Parathyroid adenoma (tissue), 2 donors: ENCODE measurements around the gene TOB2.

Experiments used
- H2AFZ ChIP-seq: fragments of 300-600 bp; sonication (generic); one replicate; pipeline ENCODE4 v1.7.0; 2017; ENCODE audit warnings: antibody characterized with exemption, mild to moderate bottlenecking
- H3K27ac ChIP-seq: fragments of 300-600 bp; sonication (generic); one replicate; pipeline ENCODE4 v1.7.0; 2017
- H3K27me3 ChIP-seq: fragments of 300-600 bp; sonication (generic); one replicate; pipeline ENCODE4 v1.7.0; 2017; ENCODE audit warnings: low read length; ENCODE audit not compliant: control insufficient read depth, insufficient read depth
- H3K36me3 ChIP-seq: fragments of 300-600 bp; sonication (generic); one replicate; pipeline ENCODE4 v1.7.0; 2017; ENCODE audit warnings: low read length; ENCODE audit not compliant: control insufficient read depth, insufficient read depth
- H3K4me1 ChIP-seq: fragments of 300-600 bp; sonication (generic); one replicate; pipeline ENCODE4 v1.7.0; 2017; ENCODE audit warnings: control low read depth
- H3K4me2 ChIP-seq: fragments of 300-600 bp; sonication (generic); one replicate; pipeline ENCODE4 v1.7.0; 2017; ENCODE audit warnings: low read length
- H3K4me3 ChIP-seq: fragments of 300-600 bp; sonication (generic); one replicate; pipeline ENCODE4 v1.7.0; 2017; ENCODE audit warnings: low read depth, low read length
- H3K79me2 ChIP-seq: fragments of 300-600 bp; sonication (generic); one replicate; pipeline ENCODE4 v1.7.0; 2017; ENCODE audit warnings: control low read depth
- H3K9ac ChIP-seq: fragments of 300-600 bp; sonication (generic); one replicate; pipeline ENCODE4 v1.7.0; 2017; ENCODE audit warnings: mild to moderate bottlenecking
- H3K9me3 ChIP-seq: fragments of 300-600 bp; sonication (generic); one replicate; pipeline ENCODE4 v1.7.0; 2017; ENCODE audit warnings: low read length; ENCODE audit not compliant: control insufficient read depth
- CTCF ChIP-seq: fragments of 300-600 bp; sonication (generic); IDR thresholded peaks from one replicate; pipeline ENCODE4 v1.7.0; 2017; ENCODE audit warnings: antibody characterized with exemption, mild to moderate bottlenecking
- donor health status: primary hyperparathyroidism.

Gene TOB2

GRCh38 chr22:41398921-41399320 is 47.7 kb downstream of the TOB2 start:
- H3K27ac ChIP-seq, result no peak overlapping the region
- H3K4me1 ChIP-seq, result peaks cover 7% of the 10 kb centered on the region
- H3K36me3 ChIP-seq, result no peaks in the 10 kb centered on the region
- H2AFZ ChIP-seq, result no peak overlapping the region
- H3K9me3 ChIP-seq, result no peaks in the 10 kb centered on the region
- H3K27me3 ChIP-seq, result no peaks in the 10 kb centered on the region
- H3K9ac ChIP-seq, result no peak overlapping the region
- no peaks in the 10 kb centered on the region for H3K79me2 ChIP-seq
- H3K4me2 ChIP-seq, result no peak overlapping the region
- TF ChIP-seq CTCF, result no peak
- H3K4me3 ChIP-seq, result no peak overlapping the region

DNA sequence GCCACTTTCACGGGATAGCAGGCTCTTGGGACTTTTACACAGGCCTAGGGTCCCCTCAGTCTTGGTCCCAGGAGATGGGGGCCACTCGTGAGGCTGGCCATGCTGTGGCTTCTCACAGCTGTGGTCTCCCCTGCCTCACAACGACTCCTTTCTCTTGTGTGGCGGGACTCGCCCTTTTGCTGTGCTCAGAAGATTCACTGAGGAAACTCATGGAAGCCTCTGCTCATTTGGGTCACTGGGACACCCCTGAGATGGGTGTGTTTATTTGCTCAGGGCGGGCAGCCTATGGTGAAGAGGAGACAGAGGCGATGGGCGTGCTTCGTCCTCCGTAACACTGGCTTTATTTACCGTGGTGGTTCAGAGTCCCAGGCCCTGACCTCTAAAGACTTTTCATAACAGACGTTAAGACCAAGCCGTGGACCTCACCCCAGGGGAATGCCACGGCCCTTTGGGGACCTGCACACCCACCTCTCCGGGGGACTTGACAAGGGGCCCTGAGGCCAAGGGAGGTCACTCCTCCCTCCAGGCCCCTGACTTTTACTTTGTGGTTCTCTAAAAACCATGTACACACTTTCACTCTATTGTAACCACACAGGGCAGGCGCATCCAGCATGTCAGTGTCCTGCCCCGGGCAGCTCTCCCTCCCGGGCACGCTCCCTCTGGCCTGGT is 49.3 kb downstream of the TOB2 start:
- Histone ChIP-seq H2AFZ (no peak overlapping the region), H3K4me3 (no peak overlapping the region), H3K27ac (no peak overlapping the region), H3K4me1 (peaks cover under 1% of the 10 kb centered on the region), H3K27me3 (no peaks in the 10 kb centered on the region), H3K36me3 (no peaks in the 10 kb centered on the region), H3K9ac (no peak overlapping the region), H3K79me2 (no peaks in the 10 kb centered on the region), H3K9me3 (no peaks in the 10 kb centered on the region), H3K4me2 (no peak overlapping the region)
- no peak for TF ChIP-seq CTCF

DNA sequence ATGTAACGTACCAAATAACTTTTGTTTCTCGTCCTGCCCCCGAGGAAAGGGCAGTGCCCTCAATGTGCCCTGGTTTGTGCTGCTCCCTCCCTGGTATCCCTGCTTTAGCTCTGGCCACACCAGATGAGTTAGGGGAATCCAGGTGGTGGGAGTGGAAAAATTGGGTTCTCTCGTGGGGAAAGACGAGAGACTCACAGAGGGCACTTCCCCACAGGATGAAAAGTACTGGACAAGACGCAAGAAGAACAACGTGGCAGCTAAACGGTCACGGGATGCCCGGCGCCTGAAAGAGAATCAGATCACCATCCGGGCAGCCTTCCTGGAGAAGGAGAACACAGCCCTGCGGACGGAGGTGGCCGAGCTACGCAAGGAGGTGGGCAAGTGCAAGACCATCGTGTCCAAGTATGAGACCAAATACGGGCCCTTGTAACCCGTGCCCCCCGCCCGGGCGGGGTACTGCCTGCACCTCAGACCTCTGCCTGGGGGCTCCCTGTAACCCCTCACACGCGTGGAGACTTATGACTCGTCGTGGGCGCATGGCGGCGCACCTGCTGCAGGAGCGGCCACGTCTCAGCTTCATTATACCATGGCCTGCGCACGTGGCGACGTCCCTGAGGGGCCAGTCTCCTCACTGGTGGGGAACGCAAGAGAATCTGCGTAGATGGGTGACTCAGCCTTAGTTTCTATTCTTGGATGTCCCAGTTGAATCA is 50.9 kb downstream of the TOB2 start:
- Histone ChIP-seq H3K9ac (no peak overlapping the region), H3K4me2 (no peak overlapping the region), H3K79me2 (no peaks in the 10 kb centered on the region), H3K4me3 (no peak overlapping the region), H3K36me3 (no peaks in the 10 kb centered on the region), H3K27ac (no peak overlapping the region), H3K4me1 (no peaks in the 10 kb centered on the region), H3K9me3 (no peaks in the 10 kb centered on the region), H3K27me3 (no peaks in the 10 kb centered on the region), H2AFZ (no peak overlapping the region)
- no peak for TF ChIP-seq CTCF

GRCh38 chr22:41394012-41394356 is 52.6 kb downstream of the TOB2 start:
- Histone ChIP-seq H2AFZ (no peak overlapping the region), H3K9me3 (no peaks in the 10 kb centered on the region), H3K27ac (no peak overlapping the region), H3K4me1 (no peaks in the 10 kb centered on the region), H3K79me2 (no peaks in the 10 kb centered on the region), H3K9ac (no peak overlapping the region), H3K36me3 (no peaks in the 10 kb centered on the region), H3K4me3 (no peak overlapping the region), H3K4me2 (no peak overlapping the region), H3K27me3 (no peaks in the 10 kb centered on the region)
- TF ChIP-seq CTCF, result no peak

- no peak overlapping the region for H3K27ac ChIP-seq
- no peak overlapping the region for H3K4me2 ChIP-seq
- no peak for TF ChIP-seq CTCF
- no peak overlapping the region for H2AFZ ChIP-seq
- no peaks in the 10 kb centered on the region for H3K36me3 ChIP-seq
- no peaks in the 10 kb centered on the region for H3K79me2 ChIP-seq
- H3K4me1 ChIP-seq, result peaks cover 7% of the 10 kb centered on the region
- no peaks in the 10 kb centered on the region for H3K27me3 ChIP-seq
- no peaks in the 10 kb centered on the region for H3K9me3 ChIP-seq
- H3K4me3 ChIP-seq, result no peak overlapping the region
- no peak overlapping the region for H3K9ac ChIP-seq
These were observed 59.3 kb downstream of the TOB2 start for GRCh38 chr22:41387341-41387740.
